Keratinocyte (primary cell): ENCODE data around the gene MS4A4A. TPM values are rescaled to one million over a fixed set of nuclear protein-coding genes. Genes with fewer than 3 reads are reported as not detected.

Experiments used
- DNase-seq: peaks from one replicate; pipeline ENCODE4 v3.0.0-alpha.2; 2011; ENCODE audit warnings: low read depth, missing footprints, low spot score
- FAIRE-seq: peaks from 2 replicates; lab custom pipeline; 2011; peaks lifted over from hg19 to GRCh38; lab: Jason Lieb, UNC
- H2AFZ ChIP-seq: 2 replicates; pipeline ENCODE4 v1.6.0; 2012; ENCODE audit warnings: low read length, control low read depth, inconsistent platforms; ENCODE audit not compliant: control insufficient read depth
- H3K27ac ChIP-seq: 2 replicates; pipeline ENCODE4 v1.5.1; 2011; ENCODE audit warnings: low read length; ENCODE audit not compliant: control insufficient read depth, insufficient read depth
- H3K27me3 ChIP-seq: 3 replicates; pipeline ENCODE4 v1.6.0; 2011; ENCODE audit warnings: low read length; ENCODE audit not compliant: control insufficient read depth, insufficient read depth; ENCODE audit errors: extremely low read depth
- H3K36me3 ChIP-seq, 2 experiments: 2 replicates in 1 of 2; 3 replicates in 1 of 2; pipeline ENCODE4 v1.5.1; 2011; ENCODE audit warnings: low read length in 2 of 2, mild to moderate bottlenecking in 1 of 2; ENCODE audit not compliant: control insufficient read depth in 2 of 2, insufficient read depth in 2 of 2; ENCODE audit errors: extremely low read depth in 1 of 2
- H3K4me1 ChIP-seq: 3 replicates; pipeline ENCODE4 v1.5.1; 2011; ENCODE audit warnings: low read length; ENCODE audit not compliant: control insufficient read depth, insufficient read depth; ENCODE audit errors: extremely low read depth
- H3K4me2 ChIP-seq: 3 replicates; pipeline ENCODE4 v1.6.0; 2011; ENCODE audit warnings: low read depth, low read length; ENCODE audit not compliant: control insufficient read depth, insufficient read depth; ENCODE audit errors: extremely low read depth
- H3K4me3 ChIP-seq, 3 experiments: fragments of 200-600 bp in 1 of 3; sonication (generic) in 1 of 3; 2 replicates in 2 of 3; 3 replicates in 1 of 3; pipeline ENCODE4 v1.5.1; 2011 to 2016; ENCODE audit warnings: low read length in 3 of 3, mild to moderate bottlenecking in 3 of 3, control low read depth in 2 of 3, inconsistent platforms in 1 of 3, low read depth in 1 of 3, mixed read lengths in 1 of 3, mixed run types in 1 of 3, moderate library complexity in 1 of 3; ENCODE audit not compliant: control insufficient read depth in 2 of 3, insufficient read depth in 2 of 3; ENCODE audit errors: extremely low read depth in 1 of 3
- H3K79me2 ChIP-seq: 2 replicates; pipeline ENCODE4 v1.6.0; 2012; ENCODE audit warnings: low read length; ENCODE audit not compliant: control insufficient read depth, insufficient read depth
- H3K9ac ChIP-seq: 3 replicates; pipeline ENCODE4 v1.6.0; 2011; ENCODE audit warnings: low read length; ENCODE audit not compliant: control insufficient read depth, insufficient read depth; ENCODE audit errors: extremely low read depth
- H3K9me1 ChIP-seq: 3 replicates; pipeline ENCODE4 v1.6.0; 2011; ENCODE audit warnings: low read length; ENCODE audit not compliant: control insufficient read depth, insufficient read depth; ENCODE audit errors: extremely low read depth
- H3K9me3 ChIP-seq: 2 replicates; pipeline ENCODE4 v1.5.1; 2012; ENCODE audit warnings: low read depth, low read length; ENCODE audit not compliant: control insufficient read depth
- H4K20me1 ChIP-seq: 3 replicates; pipeline ENCODE4 v1.6.0; 2011; ENCODE audit warnings: low read length; ENCODE audit not compliant: control insufficient read depth, insufficient read depth; ENCODE audit errors: extremely low read depth
- CTCF ChIP-seq, 3 experiments: IDR thresholded peaks in 1 of 3; conservative IDR thresholded peaks in 1 of 3; optimal IDR thresholded peaks in 1 of 3; 2 replicates in 2 of 3; 3 replicates in 1 of 3; pipeline versions ENCODE3 to v1.5.1; 2011; ENCODE audit warnings: low read length in 3 of 3, mild to moderate bottlenecking in 3 of 3, moderate library complexity in 2 of 3, control low read depth in 1 of 3, inconsistent platforms in 1 of 3; ENCODE audit not compliant: insufficient read depth in 2 of 3; ENCODE audit errors: extremely low read depth in 1 of 3
- EZH2 ChIP-seq: IDR thresholded peaks from one replicate; pipeline ENCODE4 v1.6.1; 2012; ENCODE audit warnings: inconsistent platforms, mild to moderate bottlenecking, low read length, moderate library complexity
- dilution Hi-C: fragments of 300-500 bp; cut with MboI; formaldehyde crosslinking; loops from one replicate; pipeline ENCODE4 v1.7.0; 2020; ENCODE audit warnings: low sequenced_read_pairs; ENCODE audit not compliant: extremely low pct_ligation_motif_present
- polyA plus RNA-seq, 5 experiments: library from polyadenylated mRNA; depleted of rRNA in 3 of 5; stranded (reverse) in 3 of 5; stranded (forward) in 1 of 5; unstranded in 1 of 5; fragments of >200 nt; gene quantifications; 1 replicate in 1 of 5; 2 replicates in 3 of 5; 3 replicates in 1 of 5; pipeline versions ENCODE4 v1.2.1 to v1.2.3, GENCODE V29; 2011 to 2012; ENCODE audit warnings: missing spikeins in 2 of 5, low read depth in 1 of 5, low replicate concordance in 1 of 5

The MS4A4A gene
- polyA plus RNA-seq, 1 donor (not counting 4 experiments of a cell fraction or from before 2014, with no cell fraction given), result not detected

GRCh38 chr11:60339356-60339755 is 58.9 kb downstream of the MS4A4A start:
- Histone ChIP-seq H3K4me2 (no peak overlapping the region), H3K27ac (no peak overlapping the region), H3K9me1 (no peaks in the 10 kb centered on the region), H3K4me1 (no peaks in the 10 kb centered on the region), H3K36me3 (no peaks in the 10 kb centered on the region), H3K4me3 (no peak overlapping the region), H3K79me2 (no peaks in the 10 kb centered on the region), H3K27me3 (no peaks in the 10 kb centered on the region), H3K9me3 (no peaks in the 10 kb centered on the region), H2AFZ (no peak overlapping the region), H3K9ac (no peak overlapping the region), H4K20me1 (no peaks in the 10 kb centered on the region)
- FAIRE-seq (no peak), DNase-seq (no peak)
- TF ChIP-seq CTCF (optimal IDR thresholded peaks at IDR 0.05 in 1 of 3, IDR thresholded peaks at IDR 0.05 in 1 of 3, conservative IDR thresholded peaks at IDR 0.05 in 1 of 3; ENCODE audit: extremely low read depth in 1 of 3, insufficient read depth in 2 of 3, low read length in 3 of 3) (no peak), EZH2 (no peak)
- dilution Hi-C loops, result no loop called here

- H3K79me2 ChIP-seq, result no peaks in the 10 kb centered on the region
- H2AFZ ChIP-seq, result no peak overlapping the region
- no peaks in the 10 kb centered on the region for H3K36me3 ChIP-seq
- no peak overlapping the region for H3K4me2 ChIP-seq
- dilution Hi-C loops, result no loop called here
- TF ChIP-seq CTCF (optimal IDR thresholded peaks at IDR 0.05 in 1 of 3, IDR thresholded peaks at IDR 0.05 in 1 of 3, conservative IDR thresholded peaks at IDR 0.05 in 1 of 3; ENCODE audit: extremely low read depth in 1 of 3, insufficient read depth in 2 of 3, low read length in 3 of 3) (peak in 2 of 3 experiments; percentile 31 to 45), EZH2 (no peak)
- no peaks in the 10 kb centered on the region for H3K27me3 ChIP-seq
- no peaks in the 10 kb centered on the region for H3K9me1 ChIP-seq
- DNase-seq (no peak), FAIRE-seq (no peak)
- H3K4me3 ChIP-seq, result no peak overlapping the region
- no peaks in the 10 kb centered on the region for H3K9me3 ChIP-seq
- H3K9ac ChIP-seq, result no peak overlapping the region
- H3K27ac ChIP-seq, result no peak overlapping the region
- H4K20me1 ChIP-seq, result no peaks in the 10 kb centered on the region
- no peaks in the 10 kb centered on the region for H3K4me1 ChIP-seq
Measured at GRCh38 chr11:60343094-60343704, 62.7 kb downstream of the MS4A4A start.
